Upper lobe of left lung (tissue), 6 donors: ENCODE data around the gene TLK2. TPM values are rescaled to one million over a fixed set of nuclear protein-coding genes. Genes with fewer than 3 reads are reported as not detected.

Experiments
- ATAC-seq, 2 donors: fragments of 200-7000 bp; cut with Tn5 transposase; one replicate each; pipeline ENCODE4 v1.9.1; 2022; ENCODE audit warnings: mild to moderate bottlenecking in 2 of 2, moderate library complexity in 2 of 2; ENCODE audit not compliant: low FRiP score in 2 of 2
- DNase-seq, 2 donors: peaks; one replicate each; pipeline ENCODE4 v3.0.0-alpha.2; 2019 to 2020
- H3K27ac ChIP-seq, 4 donors: fragments of 200-600 bp; sonication (generic); one replicate each; pipeline ENCODE4 v1.5.1; 2016 to 2019
- H3K27me3 ChIP-seq, 4 donors: fragments of 200-600 bp; sonication (generic); one replicate each; pipeline ENCODE4 v1.5.1; 2017 to 2019
- H3K36me3 ChIP-seq, 4 donors: fragments of 200-600 bp; sonication (generic); one replicate each; pipeline ENCODE4 v1.5.1; 2016 to 2019
- H3K4me1 ChIP-seq, 4 donors: fragments of 200-600 bp; sonication (generic); one replicate each; pipeline ENCODE4 v1.5.1; 2018 to 2019
- H3K4me3 ChIP-seq, 4 donors: fragments of 200-600 bp; sonication (generic); one replicate each; pipeline ENCODE4 v1.5.1; 2017 to 2019; ENCODE audit warnings: mild to moderate bottlenecking in 2 of 4, moderate library complexity in 1 of 4
- H3K9me3 ChIP-seq, 4 donors: fragments of 200-600 bp; sonication (generic); one replicate each; pipeline ENCODE4 v1.5.1; 2018 to 2019
- CTCF ChIP-seq, 6 experiments: fragments of 450-650 bp in 4 of 6; fragments of 200-600 bp in 2 of 6; sonication (generic) in 2 of 6; IDR thresholded peaks; one replicate each; pipeline ENCODE4 v1.5.1; 2016 to 2019; ENCODE audit warnings: antibody characterized with exemption in 6 of 6
- EP300 ChIP-seq, 4 donors: sonication (generic); formaldehyde crosslinking; IDR thresholded peaks; one replicate each; pipeline ENCODE4 v1.5.1; 2017; ENCODE audit warnings: antibody characterized with exemption in 4 of 4, control low read depth in 2 of 4
- POLR2A ChIP-seq, 4 donors: fragments of 450-650 bp; IDR thresholded peaks; one replicate each; pipeline ENCODE4 v1.5.1; 2016 to 2017; ENCODE audit warnings: antibody characterized with exemption in 4 of 4, mild to moderate bottlenecking in 2 of 4
- POLR2AphosphoS5 ChIP-seq, 2 donors: sonication (generic); formaldehyde crosslinking; IDR thresholded peaks; one replicate each; pipeline ENCODE4 v1.5.1; 2017; ENCODE audit warnings: antibody characterized with exemption in 2 of 2
- WGBS, 2 donors: methylation state at CpG; one replicate each; pipeline ENCODE4 v1.1.5; 2017 to 2018; 5-methylcytosine and 5-hydroxymethylcytosine counted together
- total RNA-seq, 6 donors: library from RNA; depleted of rRNA in 4 of 6; stranded (reverse); fragments of >200 nt in 4 of 6; gene quantifications; one replicate each; pipeline versions ENCODE4 v1.1.0 to v1.2.1, GENCODE V29; 2016 to 2021
- donor health status: DM: no; HTN: no; CAD: no; lungs with moderate emphysema.
- donor health status: DM: no; HTN: yes; CAD: no; lungs with severe emphysema.

Gene TLK2
- total RNA-seq, 6 donors from 2014 or later, result 36.6 to 57.6 (median 44.9) TPM

GRCh38 chr17:62641153-62641552 lies 162.5 kb downstream of the TLK2 start:
- Histone ChIP-seq H3K4me3 (no peak overlapping the region), H3K27me3 (no peaks in the 10 kb centered on the region), H3K4me1 (no peaks in the 10 kb centered on the region), H3K9me3 (no peaks in the 10 kb centered on the region), H3K27ac (no peak overlapping the region), H3K36me3 (no peaks in the 10 kb centered on the region)
- ATAC-seq, result no peak
- TF ChIP-seq EP300 (IDR thresholded peaks at IDR 0.05), result no peak
- no peak for TF ChIP-seq POLR2A (IDR thresholded peaks at IDR 0.05)
- no peak for TF ChIP-seq POLR2AphosphoS5 (IDR thresholded peaks at IDR 0.05)
- no peak for TF ChIP-seq CTCF (IDR thresholded peaks at IDR 0.05)
- 77 to 82% methylated on average over 10 of the region's 10 CpGs for WGBS, 2 donors
- no peak for DNase-seq

- ATAC-seq, result no peak
- Histone ChIP-seq H3K4me1 (no peaks in the 10 kb centered on the region), H3K27ac (peak overlapping the region in 1 of 4 donors; percentile 20), H3K9me3 (no peaks in the 10 kb centered on the region), H3K27me3 (no peaks in the 10 kb centered on the region), H3K36me3 (no peaks in the 10 kb centered on the region), H3K4me3 (no peak overlapping the region)
- DNase-seq, result no peak
- no peak for TF ChIP-seq EP300 (IDR thresholded peaks at IDR 0.05)
- no peak for TF ChIP-seq CTCF (IDR thresholded peaks at IDR 0.05)
- TF ChIP-seq POLR2A (IDR thresholded peaks at IDR 0.05), result no peak
- TF ChIP-seq POLR2AphosphoS5 (IDR thresholded peaks at IDR 0.05), result no peak
- WGBS, 2 donors, result 69 to 72% methylated on average over 6 of the region's 6 CpGs
These were observed 163.3 kb downstream of the TLK2 start for GRCh38 chr17:62641951-62642350.

- TF ChIP-seq CTCF (IDR thresholded peaks at IDR 0.05) (no peak), POLR2AphosphoS5 (IDR thresholded peaks at IDR 0.05) (no peak), POLR2A (IDR thresholded peaks at IDR 0.05) (no peak), EP300 (IDR thresholded peaks at IDR 0.05) (no peak)
These were observed 164.9 kb downstream of the TLK2 start for GRCh38 chr17:62643496-62643895.

GRCh38 chr17:62644487-62645173 lies 166.0 kb downstream of the TLK2 start:
- DNase-seq, result no peak
- Histone ChIP-seq H3K4me3 (no peak overlapping the region), H3K27me3 (no peaks in the 10 kb centered on the region), H3K9me3 (no peaks in the 10 kb centered on the region), H3K36me3 (no peaks in the 10 kb centered on the region), H3K4me1 (peaks cover 6 to 16% (median 13%) of the 10 kb centered on the region in 4 donors), H3K27ac (no peak overlapping the region)
- TF ChIP-seq EP300 (IDR thresholded peaks at IDR 0.05) (no peak), CTCF (IDR thresholded peaks at IDR 0.05) (no peak), POLR2A (IDR thresholded peaks at IDR 0.05) (no peak), POLR2AphosphoS5 (IDR thresholded peaks at IDR 0.05) (no peak)
- no peak for ATAC-seq
- WGBS, 2 donors, result 77 to 84% methylated on average over 13 to 17 of the region's 17 CpGs

More at GRCh38 chr17:62643496-62643895, 164.9 kb downstream of the TLK2 start:
- no peak overlapping the region for H3K4me3 ChIP-seq
- peaks cover 4 to 6% (median 5%) of the 10 kb centered on the region in 4 donors for H3K4me1 ChIP-seq
- no peaks in the 10 kb centered on the region for H3K9me3 ChIP-seq
- H3K36me3 ChIP-seq, result no peaks in the 10 kb centered on the region
- DNase-seq, result no peak
- ATAC-seq, result no peak
- WGBS, 2 donors, result 50 to 70% methylated on average over 6 of the region's 6 CpGs
- H3K27ac ChIP-seq, result no peak overlapping the region
- H3K27me3 ChIP-seq, result no peaks in the 10 kb centered on the region
